PFSK-1 (cell line): ENCODE measurements around the gene TFPI2.

Experiments
- POLR2AphosphoS5 ChIP-seq: IDR thresholded peaks from 2 replicates; pipeline ENCODE4 v1.6.1; 2012; ENCODE audit warnings: low read depth, mild to moderate bottlenecking, control low read depth, low read length, moderate library complexity
- REST ChIP-seq, 2 experiments: IDR thresholded peaks; 2 replicates each; pipeline versions ENCODE4 v1.6.1 to v1.8.0; 2011 to 2012; ENCODE audit warnings: low read depth in 2 of 2, low read length in 2 of 2, control low read depth in 1 of 2, inconsistent platforms in 1 of 2, mild to moderate bottlenecking in 1 of 2, moderate library complexity in 1 of 2; ENCODE audit not compliant: insufficient read depth in 1 of 2
- SIN3A ChIP-seq: IDR thresholded peaks from 2 replicates; pipeline ENCODE4 v1.6.1; 2012; ENCODE audit warnings: mild to moderate bottlenecking, low read length, moderate library complexity, borderline replicate concordance; ENCODE audit not compliant: insufficient read depth
- TAF1 ChIP-seq: IDR thresholded peaks from 2 replicates; pipeline ENCODE4 v1.6.1; 2012; ENCODE audit warnings: low read length, control low read depth, borderline replicate concordance; ENCODE audit not compliant: insufficient read depth

- TF ChIP-seq REST (IDR thresholded peaks at IDR 0.05; ENCODE audit: insufficient read depth in 1 of 2, low read depth in 2 of 2, low read length in 2 of 2) (no peak), POLR2AphosphoS5 (no peak), TAF1 (no peak), SIN3A (no peak)
These were observed 54.9 kb downstream of the TFPI2 start for GRCh38 chr7:93835702-93836101.
